ENCODE results near the gene MRPS17.

MRPS17 gene

GRCh38 chr7:55928006-55928767 is 23.5 kb upstream of the MRPS17 start:
- TF ChIP-seq FOXP2 (optimal IDR thresholded peaks at IDR 0.05; ENCODE audit: borderline replicate concordance, extremely low read depth, extremely low read length, insufficient read depth) (no peak), SIN3A (IDR thresholded peaks at IDR 0.05; ENCODE audit: borderline replicate concordance, insufficient read depth, low read length) (no peak), TAF1 (IDR thresholded peaks at IDR 0.05; ENCODE audit: borderline replicate concordance, insufficient read depth, low read length) (no peak)

GRCh38 chr7:55931421-55932151 is 20.1 kb upstream of the MRPS17 start:
- no peak for TF ChIP-seq TAF1 (IDR thresholded peaks at IDR 0.05; ENCODE audit: borderline replicate concordance, insufficient read depth, low read length)
- no peak for TF ChIP-seq FOXP2 (optimal IDR thresholded peaks at IDR 0.05; ENCODE audit: borderline replicate concordance, extremely low read depth, extremely low read length, insufficient read depth)
- TF ChIP-seq SIN3A (IDR thresholded peaks at IDR 0.05; ENCODE audit: borderline replicate concordance, insufficient read depth, low read length): no peak
- no peak for TF ChIP-seq POLR2AphosphoS5 (IDR thresholded peaks at IDR 0.05; ENCODE audit: low read depth, low read length)
- TF ChIP-seq REST (IDR thresholded peaks at IDR 0.05; ENCODE audit: insufficient read depth in 1 of 2, low read depth in 2 of 2, low read length in 2 of 2): no peak

GRCh38 chr7:55939514-55940123 is 12.1 kb upstream of the MRPS17 start:
- no peak for TF ChIP-seq FOXP2 (optimal IDR thresholded peaks at IDR 0.05; ENCODE audit: borderline replicate concordance, extremely low read depth, extremely low read length, insufficient read depth)
- no peak for TF ChIP-seq TAF1 (IDR thresholded peaks at IDR 0.05; ENCODE audit: borderline replicate concordance, insufficient read depth, low read length)
- TF ChIP-seq REST (IDR thresholded peaks at IDR 0.05; ENCODE audit: insufficient read depth in 1 of 2, low read depth in 2 of 2, low read length in 2 of 2): no peak
- no peak for TF ChIP-seq POLR2AphosphoS5 (IDR thresholded peaks at IDR 0.05; ENCODE audit: low read depth, low read length)
- TF ChIP-seq SIN3A (IDR thresholded peaks at IDR 0.05; ENCODE audit: borderline replicate concordance, insufficient read depth, low read length): no peak

- no peak for TF ChIP-seq TAF1 (IDR thresholded peaks at IDR 0.05; ENCODE audit: borderline replicate concordance, insufficient read depth, low read length)
- TF ChIP-seq SIN3A (IDR thresholded peaks at IDR 0.05; ENCODE audit: borderline replicate concordance, insufficient read depth, low read length): no peak
- no peak for TF ChIP-seq REST (IDR thresholded peaks at IDR 0.05; ENCODE audit: insufficient read depth in 1 of 2, low read depth in 2 of 2, low read length in 2 of 2)
- no peak for TF ChIP-seq POLR2AphosphoS5 (IDR thresholded peaks at IDR 0.05; ENCODE audit: low read depth, low read length)
- TF ChIP-seq FOXP2 (optimal IDR thresholded peaks at IDR 0.05; ENCODE audit: borderline replicate concordance, extremely low read depth, extremely low read length, insufficient read depth): no peak
Observed at GRCh38 chr7:55946545-55946944, 5.1 kb upstream of the MRPS17 start.

GRCh38 chr7:55953707-55954475 is 2.2 kb downstream of the MRPS17 start:
- TF ChIP-seq POLR2AphosphoS5 (IDR thresholded peaks at IDR 0.05; ENCODE audit: low read depth, low read length) (no peak), REST (IDR thresholded peaks at IDR 0.05; ENCODE audit: insufficient read depth in 1 of 2, low read depth in 2 of 2, low read length in 2 of 2) (no peak), TAF1 (IDR thresholded peaks at IDR 0.05; ENCODE audit: borderline replicate concordance, insufficient read depth, low read length) (no peak), FOXP2 (optimal IDR thresholded peaks at IDR 0.05; ENCODE audit: borderline replicate concordance, extremely low read depth, extremely low read length, insufficient read depth) (no peak)

All from PFSK-1 (cell line).